HepG2 (cell line): ENCODE measurements around the gene ARRDC3. TPM values are rescaled to one million over a fixed set of nuclear protein-coding genes. Genes with fewer than 3 reads are reported as not detected.

Experiments
- FOXP4 ChIP-seq: sonication (generic); formaldehyde crosslinking; IDR thresholded peaks from 2 replicates; pipeline ENCODE4 v1.4.0; 2020; ENCODE audit warnings: missing genetic modification reagents
- HDAC1 ChIP-seq: sonication (generic); formaldehyde crosslinking; IDR thresholded peaks from 2 replicates; pipeline ENCODE4 v1.5.1; 2020; ENCODE audit warnings: mild to moderate bottlenecking, missing genetic modification reagents
- KLF6 ChIP-seq: IDR thresholded peaks from 2 replicates; pipeline ENCODE4 v1.8.0; 2016; ENCODE audit warnings: missing biosample characterization, missing genetic modification reagents
- NFE2 ChIP-seq: sonication (generic); formaldehyde crosslinking; IDR thresholded peaks from 2 replicates; pipeline ENCODE4 v1.4.0; 2020; ENCODE audit warnings: missing genetic modification reagents
- SAFB2 ChIP-seq: sonication (generic); formaldehyde crosslinking; IDR thresholded peaks from 2 replicates; pipeline ENCODE4 v1.5.1; 2020; ENCODE audit warnings: missing genetic modification reagents, low read depth, mild to moderate bottlenecking, borderline replicate concordance
- SRF ChIP-seq: IDR thresholded peaks from 2 replicates; pipeline ENCODE4 v1.6.1; 2011; ENCODE audit warnings: mild to moderate bottlenecking, low read depth, low read length, moderate library complexity
- ZBTB20 ChIP-seq: sonication (generic); formaldehyde crosslinking; IDR thresholded peaks from 2 replicates; pipeline ENCODE4 v1.8.1; 2023; ENCODE audit warnings: missing genetic modification reagents, low read depth, mild to moderate bottlenecking, borderline replicate concordance
- ZBTB26 ChIP-seq: IDR thresholded peaks from 2 replicates; pipeline ENCODE4 v1.6.1; 2016; ENCODE audit warnings: missing compliant biosample characterization, missing genetic modification reagents, borderline replicate concordance
- ZNF407 ChIP-seq: sonication (generic); formaldehyde crosslinking; IDR thresholded peaks from one replicate; pipeline ENCODE4 v1.5.1; 2020; ENCODE audit warnings: mild to moderate bottlenecking, missing genetic modification reagents; ENCODE audit errors: not compliant biosample characterization
- ZNF431 ChIP-seq: sonication (generic); formaldehyde crosslinking; IDR thresholded peaks from 2 replicates; pipeline ENCODE4 v1.9.0; 2022; ENCODE audit warnings: missing genetic modification reagents, low read depth, mild to moderate bottlenecking, borderline replicate concordance
- polyA plus RNA-seq, 8 experiments: library from polyadenylated mRNA; depleted of rRNA in 3 of 8; stranded (reverse) in 7 of 8; unstranded in 1 of 8; fragments of >200 nt; fragmentation: Illumina TruSeq in 4 of 8; extraction: Trizol in 4 of 8; gene quantifications; 2 replicates each; pipeline versions ENCODE4 v1.2.1 to v1.2.3, GENCODE V29; 2011 to 2016; ENCODE audit warnings: low read depth in 4 of 8, missing spikeins in 1 of 8, mixed read lengths in 1 of 8; ENCODE audit not compliant: insufficient read depth in 1 of 8
- total RNA-seq, 5 experiments: library from RNA; depleted of rRNA; stranded (reverse); fragments of >200 nt; fragmentation: Illumina TruSeq; extraction: Trizol; gene quantifications; 2 replicates each; pipeline ENCODE4 v1.2.3, GENCODE V29; 2016; ENCODE audit warnings: low read depth in 1 of 5
- TF ChIP-seq, protein P1 (sequence below): sonication (generic); formaldehyde crosslinking; IDR thresholded peaks from 2 replicates; pipeline ENCODE4 v1.9.0; 2021; ENCODE audit warnings: missing genetic modification reagents, borderline replicate concordance
- TF ChIP-seq, protein P2 (sequence below): sonication (generic); formaldehyde crosslinking; IDR thresholded peaks from 2 replicates; pipeline ENCODE4 v1.5.0; 2020; ENCODE audit warnings: missing genetic modification reagents, mild to moderate bottlenecking, borderline replicate concordance

The ARRDC3 gene
- total and polyA plus RNA-seq, 2 of the 13 experiments (the other 11 are each of a cell fraction or from before 2014, with no cell fraction given) = 3.4 to 24.4 TPM

DNA sequence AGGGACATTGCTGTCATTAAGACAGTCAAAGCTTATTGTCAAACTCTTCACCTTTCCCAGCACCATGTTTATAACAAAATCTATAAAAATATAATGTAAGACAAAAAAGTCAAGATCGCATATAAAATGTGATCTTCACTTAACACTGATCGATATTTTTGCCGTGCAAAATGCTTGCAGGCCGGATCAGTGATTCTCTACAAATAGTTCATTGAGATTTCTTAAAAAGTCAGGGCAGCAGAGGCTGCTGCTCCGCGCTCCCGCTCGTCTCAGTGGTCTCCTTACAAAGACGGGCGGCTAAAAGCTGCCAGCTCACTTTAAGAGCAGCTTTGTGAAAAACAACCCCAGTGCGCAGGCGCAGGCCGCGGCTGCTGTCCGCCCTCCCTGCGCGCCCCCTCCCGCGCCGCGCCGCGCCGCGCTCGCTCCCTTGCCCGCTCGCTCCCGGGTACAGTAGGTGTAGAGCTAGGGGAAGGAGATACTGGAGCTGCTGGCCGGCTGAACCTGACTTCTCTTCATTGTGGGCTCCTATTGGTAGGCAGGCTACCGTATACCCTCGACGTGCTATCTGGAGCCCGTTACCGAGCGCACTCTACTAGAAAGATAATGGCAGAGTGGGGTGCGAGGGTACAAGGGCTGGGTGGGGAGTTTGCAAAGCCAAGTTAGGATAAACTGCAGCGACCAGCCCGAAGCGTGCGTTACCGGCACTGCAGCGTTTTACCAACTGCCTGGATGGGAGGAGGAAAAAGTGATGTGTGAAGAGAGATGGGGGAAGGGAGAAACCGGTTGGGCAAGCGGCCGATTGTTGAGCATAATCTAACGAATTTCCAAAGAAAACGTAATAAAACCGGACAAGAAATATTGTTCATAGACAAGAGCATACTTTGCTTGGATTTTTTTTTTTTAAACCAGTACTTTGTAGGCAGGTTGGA, at the start of gene ARRDC3 (continued):
- peak; percentile 86 for TF ChIP-seq ZNF431
- TF ChIP-seq, protein P1, sequence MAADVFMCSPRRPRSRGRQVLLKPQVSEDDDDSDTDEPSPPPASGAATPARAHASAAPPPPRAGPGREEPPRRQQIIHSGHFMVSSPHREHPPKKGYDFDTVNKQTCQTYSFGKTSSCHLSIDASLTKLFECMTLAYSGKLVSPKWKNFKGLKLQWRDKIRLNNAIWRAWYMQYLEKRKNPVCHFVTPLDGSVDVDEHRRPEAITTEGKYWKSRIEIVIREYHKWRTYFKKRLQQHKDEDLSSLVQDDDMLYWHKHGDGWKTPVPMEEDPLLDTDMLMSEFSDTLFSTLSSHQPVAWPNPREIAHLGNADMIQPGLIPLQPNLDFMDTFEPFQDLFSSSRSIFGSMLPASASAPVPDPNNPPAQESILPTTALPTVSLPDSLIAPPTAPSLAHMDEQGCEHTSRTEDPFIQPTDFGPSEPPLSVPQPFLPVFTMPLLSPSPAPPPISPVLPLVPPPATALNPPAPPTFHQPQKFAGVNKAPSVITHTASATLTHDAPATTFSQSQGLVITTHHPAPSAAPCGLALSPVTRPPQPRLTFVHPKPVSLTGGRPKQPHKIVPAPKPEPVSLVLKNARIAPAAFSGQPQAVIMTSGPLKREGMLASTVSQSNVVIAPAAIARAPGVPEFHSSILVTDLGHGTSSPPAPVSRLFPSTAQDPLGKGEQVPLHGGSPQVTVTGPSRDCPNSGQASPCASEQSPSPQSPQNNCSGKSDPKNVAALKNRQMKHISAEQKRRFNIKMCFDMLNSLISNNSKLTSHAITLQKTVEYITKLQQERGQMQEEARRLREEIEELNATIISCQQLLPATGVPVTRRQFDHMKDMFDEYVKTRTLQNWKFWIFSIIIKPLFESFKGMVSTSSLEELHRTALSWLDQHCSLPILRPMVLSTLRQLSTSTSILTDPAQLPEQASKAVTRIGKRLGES (CRISPR knock-in tag) = no peak
- no peak; the same call in 1 of the 2 replicates for TF ChIP-seq ZBTB26 (CRISPR knock-in tag)
- no peak for TF ChIP-seq SRF
- TF ChIP-seq, protein P2, sequence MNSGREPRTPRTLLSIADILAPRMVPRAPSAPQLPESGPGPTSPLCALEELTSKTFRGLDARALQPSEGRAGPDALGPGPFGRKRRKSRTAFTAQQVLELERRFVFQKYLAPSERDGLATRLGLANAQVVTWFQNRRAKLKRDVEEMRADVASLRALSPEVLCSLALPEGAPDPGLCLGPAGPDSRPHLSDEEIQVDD (CRISPR knock-in tag) = no peak
- TF ChIP-seq FOXP4 (CRISPR knock-in tag) = no peak
- TF ChIP-seq ZNF407 (CRISPR knock-in tag) = no peak
- TF ChIP-seq SAFB2 (CRISPR knock-in tag) = no peak
- TF ChIP-seq NFE2 (CRISPR knock-in tag) = no peak
- TF ChIP-seq HDAC1 (CRISPR knock-in tag) = peak; percentile 61
- TF ChIP-seq KLF6 (CRISPR knock-in tag) = no peak
- no peak for TF ChIP-seq ZBTB20 (CRISPR knock-in tag)
